ENCODE data around the gene MRPS15. TPM values are rescaled to one million over a fixed set of nuclear protein-coding genes. Genes with fewer than 3 reads are reported as not detected.

MRPS15 gene
- total RNA-seq, 1 donor from 2014 or later, result 55.5 TPM

DNA sequence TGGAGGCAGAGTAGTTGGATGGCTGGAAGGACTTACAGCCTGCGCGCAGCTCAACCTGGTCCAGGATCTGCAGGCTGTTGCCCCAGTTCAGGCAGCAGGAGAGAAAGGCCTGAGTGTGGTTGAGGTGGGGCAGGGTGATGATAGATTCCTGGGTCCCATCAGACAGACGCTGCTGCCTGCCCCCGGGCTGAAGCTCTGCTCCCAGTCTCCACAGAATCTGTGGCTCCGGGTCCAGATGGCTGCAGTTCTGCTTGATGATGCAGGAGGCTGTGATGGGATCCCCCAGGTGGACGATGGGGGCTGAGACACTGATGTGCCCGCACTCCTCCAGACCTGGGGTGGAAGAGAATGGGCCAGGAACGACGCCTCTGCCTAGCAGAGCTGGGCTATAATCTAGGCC is 11.2 kb upstream of the MRPS15 start:
- H3K9me3 Mint-ChIP-seq, result no peaks in the 10 kb centered on the region
- TF ChIP-seq, protein P1, sequence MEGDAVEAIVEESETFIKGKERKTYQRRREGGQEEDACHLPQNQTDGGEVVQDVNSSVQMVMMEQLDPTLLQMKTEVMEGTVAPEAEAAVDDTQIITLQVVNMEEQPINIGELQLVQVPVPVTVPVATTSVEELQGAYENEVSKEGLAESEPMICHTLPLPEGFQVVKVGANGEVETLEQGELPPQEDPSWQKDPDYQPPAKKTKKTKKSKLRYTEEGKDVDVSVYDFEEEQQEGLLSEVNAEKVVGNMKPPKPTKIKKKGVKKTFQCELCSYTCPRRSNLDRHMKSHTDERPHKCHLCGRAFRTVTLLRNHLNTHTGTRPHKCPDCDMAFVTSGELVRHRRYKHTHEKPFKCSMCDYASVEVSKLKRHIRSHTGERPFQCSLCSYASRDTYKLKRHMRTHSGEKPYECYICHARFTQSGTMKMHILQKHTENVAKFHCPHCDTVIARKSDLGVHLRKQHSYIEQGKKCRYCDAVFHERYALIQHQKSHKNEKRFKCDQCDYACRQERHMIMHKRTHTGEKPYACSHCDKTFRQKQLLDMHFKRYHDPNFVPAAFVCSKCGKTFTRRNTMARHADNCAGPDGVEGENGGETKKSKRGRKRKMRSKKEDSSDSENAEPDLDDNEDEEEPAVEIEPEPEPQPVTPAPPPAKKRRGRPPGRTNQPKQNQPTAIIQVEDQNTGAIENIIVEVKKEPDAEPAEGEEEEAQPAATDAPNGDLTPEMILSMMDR (IDR thresholded peaks at IDR 0.05; ENCODE audit: unreplicated experiment), result no peak
- H3K27me3 Mint-ChIP-seq (ENCODE audit: low read depth), result no peaks in the 10 kb centered on the region
- no peak overlapping the region for H3K27ac Mint-ChIP-seq
- no peak for DNase-seq (ENCODE audit: low spot score in 2 of 2, unreplicated experiment in 2 of 2)
- H3K36me3 Mint-ChIP-seq, result no peaks in the 10 kb centered on the region
- H3K4me3 Mint-ChIP-seq, result no peak overlapping the region
- H3K4me1 Mint-ChIP-seq, result peaks cover 3% of the 10 kb centered on the region

DNA sequence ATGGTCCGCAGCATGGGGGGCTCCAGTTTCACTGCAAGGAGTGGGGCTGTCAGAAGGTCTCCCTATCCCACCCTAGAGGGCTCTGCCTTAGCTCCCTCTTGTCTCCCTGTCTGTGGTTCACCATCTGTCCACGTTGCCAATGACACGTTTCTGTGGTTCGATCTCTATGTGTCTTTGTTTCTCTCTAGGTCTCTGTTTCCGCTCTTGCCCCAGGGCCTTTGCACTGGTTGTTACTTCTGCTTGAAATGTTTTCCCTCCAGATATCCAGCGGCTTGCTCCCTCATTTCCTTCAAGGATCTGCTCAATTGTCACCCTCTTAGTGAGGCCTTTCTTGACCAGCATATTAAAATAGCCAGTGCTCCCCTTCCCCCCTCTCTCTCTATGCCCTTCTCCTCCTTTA is 8.5 kb upstream of the MRPS15 start:
- Mint-ChIP-seq H3K36me3 (no peaks in the 10 kb centered on the region), H3K4me1 (peaks cover 3% of the 10 kb centered on the region), H3K4me3 (no peak overlapping the region), H3K27me3 (ENCODE audit: low read depth) (no peaks in the 10 kb centered on the region), H3K9me3 (no peaks in the 10 kb centered on the region), H3K27ac (no peak overlapping the region)
- no peak for DNase-seq (ENCODE audit: low spot score in 2 of 2, unreplicated experiment in 2 of 2)
- TF ChIP-seq, protein P1 (IDR thresholded peaks at IDR 0.05; ENCODE audit: unreplicated experiment), result no peak

DNA sequence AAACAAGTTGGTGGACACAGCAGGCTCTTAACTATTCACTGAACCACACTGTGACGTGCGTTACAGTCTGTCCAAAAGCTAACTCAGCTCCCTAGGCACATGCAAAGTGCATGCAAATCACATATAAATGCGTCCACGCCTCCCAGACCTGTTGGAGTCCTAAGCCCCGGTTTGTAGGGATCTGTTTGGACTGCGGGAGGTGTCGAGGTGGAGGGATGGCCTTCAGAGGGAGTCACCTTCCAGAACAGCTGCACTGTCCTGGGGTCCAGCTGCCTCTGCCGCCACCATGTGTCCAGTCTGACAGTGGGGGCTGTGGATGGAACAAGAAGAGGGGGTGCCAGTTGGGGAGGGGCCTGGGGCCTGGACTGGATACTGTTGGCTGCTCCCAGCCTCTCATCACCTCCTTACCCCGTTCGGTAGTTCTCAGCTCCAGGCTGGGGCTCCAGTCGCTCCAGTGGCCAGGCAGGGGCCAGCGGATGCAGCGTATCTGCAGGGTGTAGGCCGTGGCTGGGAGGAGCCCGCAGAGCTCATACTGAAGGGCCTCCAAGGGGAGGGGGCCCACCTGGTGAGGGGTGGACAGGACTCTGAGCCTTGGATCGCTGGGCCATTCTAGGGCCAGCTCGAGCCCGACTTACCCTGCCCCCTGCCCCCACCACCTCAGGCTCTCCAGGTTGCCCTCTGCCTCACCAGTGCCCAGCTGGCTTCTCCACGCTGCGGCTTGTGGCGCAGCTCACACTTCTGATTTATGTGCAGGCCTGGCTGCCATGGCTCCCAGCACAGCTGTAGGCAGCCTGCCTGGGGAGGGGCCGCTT is 7.9 kb upstream of the MRPS15 start:
- DNase-seq (ENCODE audit: low spot score in 2 of 2, unreplicated experiment in 2 of 2), result no peak
- no peaks in the 10 kb centered on the region for H3K36me3 Mint-ChIP-seq
- peaks cover 3% of the 10 kb centered on the region for H3K4me1 Mint-ChIP-seq
- no peak overlapping the region for H3K4me3 Mint-ChIP-seq
- H3K9me3 Mint-ChIP-seq, result no peaks in the 10 kb centered on the region
- no peaks in the 10 kb centered on the region for H3K27me3 Mint-ChIP-seq (ENCODE audit: low read depth)
- TF ChIP-seq, protein P1 (IDR thresholded peaks at IDR 0.05; ENCODE audit: unreplicated experiment), result no peak
- H3K27ac Mint-ChIP-seq, result no peak overlapping the region

DNA sequence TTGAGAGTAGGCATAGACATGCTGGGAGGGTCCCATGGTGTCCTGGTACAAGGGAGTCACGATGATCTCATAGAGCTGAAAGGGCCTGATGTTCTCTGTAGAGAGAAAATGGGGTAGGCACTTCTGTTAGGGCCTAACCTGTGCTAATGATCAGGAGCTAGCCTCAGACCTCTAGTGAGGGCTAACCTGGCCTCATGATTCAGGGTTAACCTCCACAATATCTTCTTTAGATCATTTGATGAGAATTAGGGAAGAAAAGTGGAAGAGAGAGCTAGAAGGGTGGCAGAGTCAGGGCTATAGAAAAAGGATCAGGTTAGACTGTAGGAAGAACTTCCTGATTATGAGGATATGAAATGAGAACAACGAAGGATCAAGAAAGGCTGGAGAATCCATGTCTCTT is 5.0 kb upstream of the MRPS15 start:
- peaks cover 15% of the 10 kb centered on the region for H3K4me1 Mint-ChIP-seq
- no peaks in the 10 kb centered on the region for H3K27me3 Mint-ChIP-seq (ENCODE audit: low read depth)
- H3K27ac Mint-ChIP-seq, result no peak overlapping the region
- H3K36me3 Mint-ChIP-seq, result no peaks in the 10 kb centered on the region
- DNase-seq (ENCODE audit: low spot score in 2 of 2, unreplicated experiment in 2 of 2), result no peak
- TF ChIP-seq, protein P1 (IDR thresholded peaks at IDR 0.05; ENCODE audit: unreplicated experiment), result no peak
- H3K4me3 Mint-ChIP-seq, result no peak overlapping the region
- H3K9me3 Mint-ChIP-seq, result no peaks in the 10 kb centered on the region

DNA sequence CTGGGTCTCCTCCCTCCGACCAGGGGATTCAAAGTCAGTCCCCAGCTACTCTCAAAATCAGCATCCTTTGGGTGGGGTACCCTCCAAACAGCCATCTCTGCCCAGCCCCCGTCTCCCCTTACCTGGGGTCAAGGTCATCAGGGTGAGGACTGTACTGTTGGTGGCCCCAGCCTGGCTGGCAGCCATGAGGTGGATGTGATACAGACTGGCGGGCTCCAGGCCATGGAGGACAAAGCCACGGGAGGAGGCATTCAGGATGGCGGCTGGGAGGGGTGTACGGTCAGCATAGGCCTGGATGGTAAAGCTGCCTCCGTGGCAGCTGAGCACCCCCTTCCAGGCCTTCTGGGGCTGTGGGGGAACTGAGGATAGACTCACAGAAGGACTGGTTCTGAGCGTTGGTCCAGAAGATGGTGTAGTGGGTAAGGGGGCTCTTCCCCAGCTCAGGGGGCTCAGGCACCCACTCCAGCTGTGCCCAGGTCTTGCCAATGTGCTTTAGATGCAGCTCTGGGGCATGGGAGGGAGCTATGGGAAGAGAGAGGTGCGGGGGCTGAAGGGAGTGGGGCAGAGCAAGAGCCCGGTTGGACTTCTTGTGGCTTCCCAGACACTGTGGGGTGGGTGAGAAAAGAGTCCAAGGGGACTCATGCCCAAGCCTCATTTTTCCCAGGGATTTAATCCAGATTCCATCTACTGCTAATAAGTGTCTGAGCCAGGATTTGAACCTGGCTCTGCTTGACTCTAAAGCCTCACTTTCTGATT is 3.7 kb upstream of the MRPS15 start:
- H3K4me3 Mint-ChIP-seq, result no peak overlapping the region
- peaks cover 21% of the 10 kb centered on the region for H3K4me1 Mint-ChIP-seq
- no peaks in the 10 kb centered on the region for H3K36me3 Mint-ChIP-seq
- H3K27me3 Mint-ChIP-seq (ENCODE audit: low read depth), result no peaks in the 10 kb centered on the region
- H3K27ac Mint-ChIP-seq, result no peak overlapping the region
- TF ChIP-seq, protein P1 (IDR thresholded peaks at IDR 0.05; ENCODE audit: unreplicated experiment), result no peak
- no peaks in the 10 kb centered on the region for H3K9me3 Mint-ChIP-seq
- no peak for DNase-seq (ENCODE audit: low spot score in 2 of 2, unreplicated experiment in 2 of 2)

Data from mesothelial cell of epicardium (in vitro differentiated cells).